ENCODE results near the gene ST3GAL4. TPM values are rescaled to one million over a fixed set of nuclear protein-coding genes. Genes with fewer than 3 reads are reported as not detected.

ST3GAL4 gene
- total and polyA plus RNA-seq, 2 donors (not counting 1 experiment from before 2014, with no cell fraction given) = 1.1 to 1.9 TPM

- Histone ChIP-seq H3K36me3 (replicated peaks in 1 of 2; ENCODE audit: control extremely low read depth in 1 of 2, control insufficient read depth in 1 of 2, extremely low read depth in 1 of 2, insufficient read depth in 2 of 2, low read length in 1 of 2) (no peaks in the 10 kb centered on the region), H3K9ac (ENCODE audit: low read length) (no peak overlapping the region), H3K27ac (ENCODE audit: low read length in 2 of 2) (no peak overlapping the region), H3K79me2 (ENCODE audit: control insufficient read depth, insufficient read depth, low read length) (no peaks in the 10 kb centered on the region), H3K4me3 (ENCODE audit: control extremely low read depth in 1 of 5, extremely low read depth in 1 of 5, insufficient read depth in 1 of 5, low read depth in 2 of 5, low read length in 4 of 5) (no peak overlapping the region), H4K20me1 (ENCODE audit: control insufficient read depth, insufficient read depth, low read length, poor library complexity, severe bottlenecking) (no peaks in the 10 kb centered on the region), H3K4me1 (ENCODE audit: control insufficient read depth in 2 of 2, insufficient read depth in 2 of 2, low read length in 2 of 2) (peaks cover 0 to 5% of the 10 kb centered on the region in 2 donors), H2AFZ (ENCODE audit: insufficient read depth, low read depth, low read length, poor library complexity, severe bottlenecking) (no peak overlapping the region), H3K4me2 (replicated peaks; ENCODE audit: low read depth, low read length, poor library complexity, severe bottlenecking) (no peak overlapping the region), H3K9me3 (ENCODE audit: control extremely low read depth in 1 of 3, control insufficient read depth in 2 of 3, insufficient read depth in 1 of 3, low read length in 2 of 3) (peaks cover 0 to 5% (median 0%) of the 10 kb centered on the region in 3 donors), H3K27me3 (replicated peaks in 1 of 4; ENCODE audit: control extremely low read depth in 1 of 4, control insufficient read depth in 3 of 4, insufficient read depth in 4 of 4, low read length in 3 of 4) (no peaks in the 10 kb centered on the region)
- POLR2A ChIA-PET = no interaction called here
- intact Hi-C loops (cut with micrococcal nuclease) = no loop called here
- TF ChIP-seq EZH2 (IDR thresholded peaks at IDR 0.05; ENCODE audit: borderline replicate concordance, insufficient read depth, low read depth, low read length, poor library complexity, severe bottlenecking) (no peak), CTCF (IDR thresholded peaks at IDR 0.05) (no peak)
- no peak overlapping the region for H3K4me3 Mint-ChIP-seq
- DNase-seq = no peak
- CTCF ChIA-PET = interaction anchor here (1.1 kb wide), 1 partner anchor 50 kb away, joined by 3 read pairs; no protein-coding TSS in a partner anchor
- no peaks in the 10 kb centered on the region for H3K27me3 Mint-ChIP-seq
- H3K9me3 Mint-ChIP-seq (ENCODE audit: insufficient read depth) = no peaks in the 10 kb centered on the region
- H3K4me1 Mint-ChIP-seq = peaks cover 6% of the 10 kb centered on the region
- H3K27ac Mint-ChIP-seq = no peak overlapping the region
- 96% methylated on average over 9 of the region's 10 CpGs for WGBS (ENCODE audit: insufficient coverage)
- ATAC-seq (ENCODE audit: low read depth) = no peak
Observed at GRCh38 chr11:126430581-126431335, 75.3 kb downstream of the ST3GAL4 start.

- POLR2A ChIA-PET = no interaction called here
- intact Hi-C loops (cut with micrococcal nuclease) = no loop called here
- Histone ChIP-seq H3K27me3 (replicated peaks in 1 of 4; ENCODE audit: control extremely low read depth in 1 of 4, control insufficient read depth in 3 of 4, insufficient read depth in 4 of 4, low read length in 3 of 4) (no peaks in the 10 kb centered on the region), H4K20me1 (ENCODE audit: control insufficient read depth, insufficient read depth, low read length, poor library complexity, severe bottlenecking) (no peaks in the 10 kb centered on the region), H3K9ac (ENCODE audit: low read length) (no peak overlapping the region), H3K79me2 (ENCODE audit: control insufficient read depth, insufficient read depth, low read length) (no peaks in the 10 kb centered on the region), H3K4me3 (ENCODE audit: control extremely low read depth in 1 of 5, extremely low read depth in 1 of 5, insufficient read depth in 1 of 5, low read depth in 2 of 5, low read length in 4 of 5) (no peak overlapping the region), H3K27ac (ENCODE audit: low read length in 2 of 2) (no peak overlapping the region), H3K36me3 (replicated peaks in 1 of 2; ENCODE audit: control extremely low read depth in 1 of 2, control insufficient read depth in 1 of 2, extremely low read depth in 1 of 2, insufficient read depth in 2 of 2, low read length in 1 of 2) (no peaks in the 10 kb centered on the region), H3K9me3 (ENCODE audit: control extremely low read depth in 1 of 3, control insufficient read depth in 2 of 3, insufficient read depth in 1 of 3, low read length in 2 of 3) (no peaks in the 10 kb centered on the region), H2AFZ (ENCODE audit: insufficient read depth, low read depth, low read length, poor library complexity, severe bottlenecking) (no peak overlapping the region), H3K4me2 (replicated peaks; ENCODE audit: low read depth, low read length, poor library complexity, severe bottlenecking) (no peak overlapping the region), H3K4me1 (ENCODE audit: control insufficient read depth in 2 of 2, insufficient read depth in 2 of 2, low read length in 2 of 2) (peaks cover 0 to 5% of the 10 kb centered on the region in 2 donors)
- no peak for TF ChIP-seq CTCF (IDR thresholded peaks at IDR 0.05)
- DNase-seq = no peak
- peaks cover 5% of the 10 kb centered on the region for H3K4me1 Mint-ChIP-seq
- no peak overlapping the region for H3K4me3 Mint-ChIP-seq
- WGBS (ENCODE audit: insufficient coverage) = 96% methylated on average over 23 of the region's 23 CpGs
- H3K9me3 Mint-ChIP-seq (ENCODE audit: insufficient read depth) = no peaks in the 10 kb centered on the region
- H3K27me3 Mint-ChIP-seq = no peaks in the 10 kb centered on the region
- CTCF ChIA-PET = interaction anchor here (1.1 kb wide), 1 partner anchor 49 kb away, joined by 3 read pairs; no protein-coding TSS in a partner anchor
- no peak for ATAC-seq (ENCODE audit: low read depth)
- H3K27ac Mint-ChIP-seq = no peak overlapping the region
Observed at GRCh38 chr11:126431401-126432064, 76.0 kb downstream of the ST3GAL4 start.
